Kidney epithelial cell (primary cell): ENCODE measurements around the gene UNKL. TPM values are rescaled to one million over a fixed set of nuclear protein-coding genes. Genes with fewer than 3 reads are reported as not detected.

Experiments used
- DNase-seq: peaks from one replicate; pipeline ENCODE4 v3.0.0-alpha.2; 2010; ENCODE audit warnings: low read depth
- H3K27me3 ChIP-seq: 2 replicates; pipeline ENCODE4 v1.6.0; 2011; ENCODE audit warnings: low read length; ENCODE audit not compliant: control insufficient read depth, insufficient read depth
- H3K36me3 ChIP-seq: 2 replicates; pipeline ENCODE4 v1.5.1; 2011; ENCODE audit warnings: low read length; ENCODE audit not compliant: control insufficient read depth, insufficient read depth
- H3K4me3 ChIP-seq: 2 replicates; pipeline ENCODE4 v1.5.1; 2011; ENCODE audit warnings: low read depth, mild to moderate bottlenecking, control low read depth, low read length
- total RNA-seq: library from RNA; depleted of rRNA; stranded (reverse); fragments of >200 nt; gene quantifications from 2 replicates; pipeline ENCODE4 v1.2.3, GENCODE V29; 2015
- TF ChIP-seq, protein P1 (sequence below): IDR thresholded peaks from 2 replicates; pipeline ENCODE4 v1.5.1; 2011; ENCODE audit warnings: mild to moderate bottlenecking, moderate library complexity, low read length, control low read depth, inconsistent platforms; ENCODE audit not compliant: insufficient read depth, poor library complexity, severe bottlenecking

UNKL gene
- total RNA-seq, 1 donor from 2014 or later, result 19.3 TPM

DNA sequence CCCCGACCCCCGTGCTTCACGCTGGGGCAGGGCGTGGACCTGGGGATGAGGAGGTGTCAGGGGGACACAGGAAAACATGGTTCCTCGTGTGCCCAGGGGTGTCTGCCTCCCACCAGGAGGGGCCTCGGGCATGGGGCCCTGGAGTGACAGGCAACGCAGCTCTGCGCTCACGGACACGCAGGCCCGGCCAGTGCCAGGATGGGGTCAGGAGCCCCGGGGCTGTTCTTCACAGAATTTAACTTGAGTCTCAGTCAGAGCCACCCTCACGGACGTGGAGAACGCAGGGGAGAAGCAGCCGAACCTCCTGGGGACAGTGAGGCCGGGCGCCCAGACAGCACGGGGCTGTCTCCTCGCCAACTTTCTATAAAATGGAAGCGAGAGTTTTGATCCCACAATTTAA is 16.7 kb downstream of the UNKL start:
- Histone ChIP-seq H3K27me3 (no peaks in the 10 kb centered on the region), H3K36me3 (no peaks in the 10 kb centered on the region), H3K4me3 (no peak overlapping the region)
- no peak for DNase-seq
- TF ChIP-seq, protein P1, sequence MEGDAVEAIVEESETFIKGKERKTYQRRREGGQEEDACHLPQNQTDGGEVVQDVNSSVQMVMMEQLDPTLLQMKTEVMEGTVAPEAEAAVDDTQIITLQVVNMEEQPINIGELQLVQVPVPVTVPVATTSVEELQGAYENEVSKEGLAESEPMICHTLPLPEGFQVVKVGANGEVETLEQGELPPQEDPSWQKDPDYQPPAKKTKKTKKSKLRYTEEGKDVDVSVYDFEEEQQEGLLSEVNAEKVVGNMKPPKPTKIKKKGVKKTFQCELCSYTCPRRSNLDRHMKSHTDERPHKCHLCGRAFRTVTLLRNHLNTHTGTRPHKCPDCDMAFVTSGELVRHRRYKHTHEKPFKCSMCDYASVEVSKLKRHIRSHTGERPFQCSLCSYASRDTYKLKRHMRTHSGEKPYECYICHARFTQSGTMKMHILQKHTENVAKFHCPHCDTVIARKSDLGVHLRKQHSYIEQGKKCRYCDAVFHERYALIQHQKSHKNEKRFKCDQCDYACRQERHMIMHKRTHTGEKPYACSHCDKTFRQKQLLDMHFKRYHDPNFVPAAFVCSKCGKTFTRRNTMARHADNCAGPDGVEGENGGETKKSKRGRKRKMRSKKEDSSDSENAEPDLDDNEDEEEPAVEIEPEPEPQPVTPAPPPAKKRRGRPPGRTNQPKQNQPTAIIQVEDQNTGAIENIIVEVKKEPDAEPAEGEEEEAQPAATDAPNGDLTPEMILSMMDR, result no peak

DNA sequence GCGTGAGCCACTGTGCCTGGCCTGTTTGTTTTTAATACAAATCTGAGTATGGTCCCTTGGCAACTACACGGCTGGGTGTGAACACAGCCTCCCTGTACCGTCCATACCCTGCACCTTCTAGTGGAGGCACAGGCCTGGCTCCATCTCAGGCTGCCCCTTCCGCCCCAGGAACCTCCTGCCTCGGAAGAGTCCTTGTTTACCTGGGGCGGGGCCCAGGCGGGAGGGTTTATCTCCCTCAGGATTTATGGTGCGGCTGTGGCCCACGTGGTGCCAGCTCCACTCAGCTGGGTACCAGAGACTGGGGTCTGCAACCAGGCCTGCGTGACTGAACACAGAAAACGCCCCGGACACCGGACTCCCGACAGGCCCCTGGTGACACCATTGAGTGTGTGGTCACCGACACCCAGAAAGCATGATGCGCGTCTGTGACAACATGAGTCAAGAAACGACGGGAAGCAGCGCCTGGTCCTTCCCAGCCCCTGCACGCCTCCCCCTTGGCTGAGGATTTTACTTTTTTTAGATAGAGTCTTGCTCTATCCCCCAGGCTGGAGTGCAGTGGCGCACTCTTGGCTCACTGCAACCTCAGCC is 19.0 kb downstream of the UNKL start:
- Histone ChIP-seq H3K27me3 (no peaks in the 10 kb centered on the region), H3K36me3 (no peaks in the 10 kb centered on the region), H3K4me3 (no peak overlapping the region)
- DNase-seq, result no peak
- TF ChIP-seq, protein P1, result no peak

DNA sequence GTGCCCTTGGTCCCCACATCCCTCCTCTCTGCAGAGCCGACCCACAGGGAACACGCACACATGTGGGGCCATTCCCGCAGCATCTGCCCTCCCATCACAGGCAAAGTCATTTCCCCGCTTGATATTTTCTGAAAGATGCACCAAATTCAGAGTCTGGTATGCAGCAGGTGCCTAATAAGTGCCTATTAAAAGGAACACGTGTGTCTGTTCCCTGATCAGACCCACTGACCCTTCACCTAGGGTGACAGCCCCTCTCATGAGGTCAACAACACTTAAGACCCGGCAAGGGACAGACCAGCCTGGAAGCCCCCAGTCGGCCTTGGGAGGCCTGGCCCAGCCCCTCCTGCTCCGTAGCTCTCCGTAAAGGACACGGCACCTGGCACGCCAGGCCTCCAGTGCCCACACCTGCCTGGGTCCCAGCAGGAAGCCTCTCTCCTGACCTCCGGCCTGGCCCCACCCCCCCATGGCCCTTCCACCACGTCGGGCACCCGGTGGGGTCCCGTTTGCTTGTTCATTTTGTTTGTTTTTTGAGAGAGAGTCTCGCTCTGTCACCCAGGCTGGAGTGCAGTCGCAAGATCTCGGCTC is 20.0 kb downstream of the UNKL start:
- TF ChIP-seq, protein P1, result no peak
- H3K4me3 ChIP-seq, result no peak overlapping the region
- no peaks in the 10 kb centered on the region for H3K36me3 ChIP-seq
- H3K27me3 ChIP-seq, result no peaks in the 10 kb centered on the region
- DNase-seq, result no peak

DNA sequence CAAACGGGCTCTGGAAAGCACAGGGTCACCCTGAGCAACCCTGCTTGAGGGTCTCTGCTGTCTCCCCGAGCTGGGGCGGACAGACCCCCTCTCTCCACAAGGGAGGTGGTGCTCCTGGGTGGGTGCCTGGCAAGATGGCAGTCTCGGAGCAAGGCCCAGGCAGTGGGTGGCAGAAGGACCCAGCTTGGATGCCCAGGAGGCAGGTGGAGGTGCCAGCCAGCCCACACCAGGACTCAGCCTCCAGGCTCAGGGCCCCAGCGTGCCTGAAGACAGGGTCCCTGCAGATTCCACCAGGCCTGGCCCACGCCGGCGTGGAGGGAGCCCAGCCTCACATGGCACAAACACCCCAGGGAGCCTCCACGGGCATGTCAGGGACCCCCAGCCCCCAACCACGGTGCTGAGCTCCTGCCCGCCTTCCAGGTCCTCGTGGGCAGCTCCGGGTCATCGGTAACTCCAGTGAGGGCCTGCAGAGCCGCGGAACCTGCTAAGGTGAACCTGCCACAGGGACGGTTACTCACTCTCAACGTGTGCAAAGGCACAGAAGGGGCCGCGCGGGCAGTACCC is 20.8 kb downstream of the UNKL start:
- Histone ChIP-seq H3K4me3 (no peak overlapping the region), H3K36me3 (no peaks in the 10 kb centered on the region), H3K27me3 (no peaks in the 10 kb centered on the region)
- TF ChIP-seq, protein P1, result no peak
- DNase-seq, result no peak

DNA sequence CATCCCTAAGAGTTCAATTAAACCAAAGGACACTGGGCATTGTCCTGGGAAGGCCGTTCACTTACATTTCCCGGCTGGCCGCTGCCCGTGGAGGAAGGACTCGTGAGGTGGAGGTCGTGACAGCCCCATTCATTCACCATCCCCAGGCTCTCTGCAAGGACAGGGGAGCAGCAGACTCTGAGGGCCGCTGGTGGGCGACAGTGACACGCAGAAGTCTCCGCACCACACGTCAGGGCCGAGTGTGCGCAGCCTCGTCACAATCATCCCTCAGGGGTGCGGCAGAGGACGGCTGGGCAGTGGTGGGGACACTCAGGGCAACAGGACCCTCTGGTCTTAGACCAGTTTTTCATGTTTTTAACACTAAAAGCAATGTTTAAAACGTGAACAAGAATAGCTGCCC is 21.7 kb downstream of the UNKL start:
- TF ChIP-seq, protein P1, result no peak
- DNase-seq, result no peak
- Histone ChIP-seq H3K36me3 (no peaks in the 10 kb centered on the region), H3K27me3 (no peaks in the 10 kb centered on the region), H3K4me3 (no peak overlapping the region)
